ENCODE data around the gene PAX4. TPM values are rescaled to one million over a fixed set of nuclear protein-coding genes. Genes with fewer than 3 reads are reported as not detected.

PAX4 gene
- total and polyA plus RNA-seq, 2 donors (not counting 3 experiments of a cell fraction or from before 2014, with no cell fraction given) = not detected

GRCh38 chr7:127628445-127628844 lies 10.5 kb upstream of the PAX4 start:
- Histone ChIP-seq H3K4me3 (replicated peaks in 1 of 3; ENCODE audit: insufficient read depth in 1 of 3, low read depth in 1 of 3, low read length in 3 of 3) (no peak overlapping the region), H3K79me2 (ENCODE audit: control insufficient read depth, insufficient read depth, low read length) (no peaks in the 10 kb centered on the region), H3K4me2 (ENCODE audit: insufficient read depth, low read length) (no peak overlapping the region), H3K9me1 (replicated peaks; ENCODE audit: control insufficient read depth, extremely low read depth, insufficient read depth, low read length) (no peaks in the 10 kb centered on the region), H3K27me3 (ENCODE audit: control insufficient read depth in 2 of 2, insufficient read depth in 2 of 2, low read length in 2 of 2) (peaks cover 5 to 20% of the 10 kb centered on the region in 2 experiments), H3K27ac (ENCODE audit: insufficient read depth, low read depth, low read length) (no peak overlapping the region), H3K9me3 (replicated peaks; ENCODE audit: control insufficient read depth, insufficient read depth, low read length) (no peaks in the 10 kb centered on the region), H3K4me1 (ENCODE audit: control insufficient read depth, extremely low read depth, insufficient read depth, low read length) (no peaks in the 10 kb centered on the region), H2AFZ (ENCODE audit: low read depth, low read length) (no peak overlapping the region), H3K9ac (replicated peaks; ENCODE audit: extremely low read depth, insufficient read depth, low read length) (no peak overlapping the region), H4K20me1 (replicated peaks; ENCODE audit: control insufficient read depth, extremely low read depth, insufficient read depth, low read length) (no peaks in the 10 kb centered on the region), H3K36me3 (ENCODE audit: control insufficient read depth in 2 of 2, extremely low read depth in 1 of 2, insufficient read depth in 2 of 2, low read length in 2 of 2) (no peaks in the 10 kb centered on the region)
- DNase-seq (ENCODE audit: low read depth, low spot score) (peak; percentile 19), FAIRE-seq (no peak)
- no TSS peak for BruUV-seq (replicated peaks)
- ChIA-PET CTCF (interaction anchor here (0.8 to 2.2 kb wide), 8 partner anchors 9 to 581 kb away, joined by 3 to 10 read pairs (median 4); no protein-coding TSS in a partner anchor), POLR2A (no interaction called here)
- no peak for TF ChIP-seq MAX (IDR thresholded peaks at IDR 0.05; ENCODE audit: insufficient read depth, insufficient read length)
- no peak for TF ChIP-seq FOS (IDR thresholded peaks at IDR 0.05; ENCODE audit: borderline replicate concordance, insufficient read depth, low read length)
- TF ChIP-seq POLR2AphosphoS5 (IDR thresholded peaks at IDR 0.05; ENCODE audit: insufficient read depth, low read depth, low read length) = no peak
- TF ChIP-seq EZH2 (IDR thresholded peaks at IDR 0.05; ENCODE audit: borderline replicate concordance, low read depth, low read length, severe bottlenecking) = no peak
- TF ChIP-seq CTCF (IDR thresholded peaks at IDR 0.05; ENCODE audit: extremely low read depth in 1 of 2, insufficient read depth in 1 of 2, low read depth in 1 of 2, low read length in 2 of 2) = peak in 1 of 2 donors; percentile 23
- TF ChIP-seq JUN (IDR thresholded peaks at IDR 0.05; ENCODE audit: borderline replicate concordance, insufficient read depth, insufficient read length, low read depth) = no peak
- intact Hi-C loops (cut with micrococcal nuclease) (loop anchor here (10.0 kb wide), 1 partner anchor 124 kb away; no protein-coding TSS in a partner anchor), dilution Hi-C loops (cut with MboI; ENCODE audit: extremely low pct_ligation_motif_present, low sequenced_read_pairs) (no loop called here)

Measured in endothelial cell of umbilical vein (primary cell).